Astrocyte (in vitro differentiated cells and primary cell): ENCODE data around the gene ABHD17C. TPM values are rescaled to one million over a fixed set of nuclear protein-coding genes. Genes with fewer than 3 reads are reported as not detected.

Experiments used
- DNase-seq: peaks from one replicate; pipeline ENCODE4 v3.0.0-alpha.2; 2010; ENCODE audit warnings: low read depth
- FAIRE-seq: peaks from 2 replicates; lab custom pipeline; 2011; peaks lifted over from hg19 to GRCh38; lab: Jason Lieb, UNC
- H2AFZ ChIP-seq: 2 replicates; pipeline ENCODE4 v1.6.0; 2012; ENCODE audit warnings: low read depth, low read length, inconsistent platforms
- H3K27ac ChIP-seq: 2 replicates; pipeline ENCODE4 v1.5.1; 2011; ENCODE audit warnings: low read depth, low read length, inconsistent platforms
- H3K27me3 ChIP-seq: 2 replicates; pipeline ENCODE4 v1.6.0; 2011; ENCODE audit warnings: low read length, inconsistent platforms; ENCODE audit not compliant: insufficient read depth
- H3K36me3 ChIP-seq: 2 replicates; pipeline ENCODE4 v1.5.1; 2011; ENCODE audit warnings: low read length, inconsistent platforms; ENCODE audit not compliant: insufficient read depth
- H3K4me1 ChIP-seq: 2 replicates; pipeline ENCODE4 v1.5.1; 2011; ENCODE audit warnings: low read length, inconsistent platforms; ENCODE audit not compliant: insufficient read depth
- H3K4me2 ChIP-seq: 2 replicates; pipeline ENCODE4 v1.6.0; 2012; ENCODE audit warnings: low read length, inconsistent platforms
- H3K4me3 ChIP-seq: 2 replicates; pipeline ENCODE4 v1.5.1; 2011; ENCODE audit warnings: low read depth, mild to moderate bottlenecking, low read length, inconsistent platforms; ENCODE audit not compliant: insufficient read depth
- H3K79me2 ChIP-seq: 2 replicates; pipeline ENCODE4 v1.6.0; 2012; ENCODE audit warnings: mild to moderate bottlenecking, low read length, inconsistent platforms; ENCODE audit not compliant: insufficient read depth
- H3K9ac ChIP-seq: 2 replicates; pipeline ENCODE4 v1.6.0; 2012; ENCODE audit warnings: mild to moderate bottlenecking, low read length, inconsistent platforms
- H3K9me3 ChIP-seq: 2 replicates; pipeline ENCODE4 v1.5.1; 2012; ENCODE audit warnings: low read depth, mild to moderate bottlenecking, low read length, inconsistent platforms; ENCODE audit not compliant: insufficient read depth
- H4K20me1 ChIP-seq: 2 replicates; pipeline ENCODE4 v1.6.0; 2012; ENCODE audit warnings: low read length, inconsistent platforms; ENCODE audit not compliant: insufficient read depth
- H3K27ac Mint-ChIP-seq: one replicate; pipeline ENCODE4 v1.8.0; 2021; ENCODE audit warnings: mild to moderate bottlenecking, mixed read lengths; ENCODE audit not compliant: unreplicated experiment
- H3K27me3 Mint-ChIP-seq: one replicate; pipeline ENCODE4 v1.8.0; 2021; ENCODE audit warnings: low read depth, mixed read lengths; ENCODE audit not compliant: unreplicated experiment
- H3K36me3 Mint-ChIP-seq: one replicate; pipeline ENCODE4 v1.8.0; 2021; ENCODE audit warnings: low read depth, mixed read lengths; ENCODE audit not compliant: unreplicated experiment
- H3K4me1 Mint-ChIP-seq: one replicate; pipeline ENCODE4 v1.8.0; 2021; ENCODE audit warnings: low read depth, mixed read lengths; ENCODE audit not compliant: unreplicated experiment
- H3K4me3 Mint-ChIP-seq: one replicate; pipeline ENCODE4 v1.8.0; 2021; ENCODE audit warnings: mild to moderate bottlenecking, moderate library complexity, mixed read lengths; ENCODE audit not compliant: unreplicated experiment
- H3K9me3 Mint-ChIP-seq: one replicate; pipeline ENCODE4 v1.8.0; 2021; ENCODE audit warnings: mild to moderate bottlenecking, mixed read lengths; ENCODE audit not compliant: unreplicated experiment
- CTCF ChIP-seq: IDR thresholded peaks from 2 replicates; pipeline ENCODE4 v1.5.1; 2011; ENCODE audit warnings: low read depth, mild to moderate bottlenecking, inconsistent platforms, low read length, moderate library complexity; ENCODE audit not compliant: insufficient read depth
- EZH2 ChIP-seq: IDR thresholded peaks from 2 replicates; pipeline ENCODE4 v1.6.1; 2012; ENCODE audit warnings: mild to moderate bottlenecking, low read length, inconsistent platforms; ENCODE audit not compliant: insufficient read depth
- total RNA-seq: library from RNA; stranded (reverse); gene quantifications from 2 replicates; pipeline ENCODE4 v1.2.1, GENCODE V29; 2021

The ABHD17C gene
- total RNA-seq, 1 donor from 2014 or later = 10.2 TPM

- no peak within 1 kb of the TSS for H3K27ac ChIP-seq
- TF ChIP-seq EZH2 (no peak), CTCF (peak; percentile 38)
- peaks cover 7% of the 10 kb centered on the region for H3K27me3 ChIP-seq
- DNase-seq (peak; percentile 47), FAIRE-seq (no peak)
- Mint-ChIP-seq H3K36me3 (no peaks in the 10 kb centered on the region), H3K4me1 (peaks cover 6% of the 10 kb centered on the region), H3K27ac (no peak within 1 kb of the TSS), H3K4me3 (peak within 1 kb of the TSS; percentile 84), H3K27me3 (peaks cover 47% of the 10 kb centered on the region), H3K9me3 (no peaks in the 10 kb centered on the region)
- H3K4me1 ChIP-seq = peaks cover 31% of the 10 kb centered on the region
- H3K36me3 ChIP-seq = no peaks in the 10 kb centered on the region
- no peaks in the 10 kb centered on the region for H3K9me3 ChIP-seq
- H3K4me2 ChIP-seq = peak within 1 kb of the TSS; percentile 93
- H2AFZ ChIP-seq = peak within 1 kb of the TSS; percentile 65
- peak within 1 kb of the TSS; percentile 56 for H3K9ac ChIP-seq
- peaks cover 44% of the 10 kb centered on the region for H4K20me1 ChIP-seq
- H3K4me3 ChIP-seq = peak within 1 kb of the TSS; percentile 54
- no peaks in the 10 kb centered on the region for H3K79me2 ChIP-seq
Observed at GRCh38 chr15:80778964-80779657, 84.0 kb downstream of the ABHD17C start, which contains the start of gene CEMIP. Gene CEMIP, plus strand, starts transcription at chr15:80779370. Its CDS starts 94,510 bp downstream, at chr15:80873880.

- Histone ChIP-seq H2AFZ (peak overlapping the region; percentile 65), H4K20me1 (peaks cover 51% of the 10 kb centered on the region), H3K79me2 (no peaks in the 10 kb centered on the region), H3K36me3 (no peaks in the 10 kb centered on the region), H3K4me3 (peak overlapping the region; percentile 54), H3K4me1 (peaks cover 31% of the 10 kb centered on the region), H3K9ac (peak overlapping the region; percentile 56), H3K4me2 (peak overlapping the region; percentile 93), H3K27me3 (peaks cover 7% of the 10 kb centered on the region), H3K9me3 (no peaks in the 10 kb centered on the region), H3K27ac (no peak overlapping the region)
- no peaks in the 10 kb centered on the region for H3K36me3 Mint-ChIP-seq
- H3K9me3 Mint-ChIP-seq = no peaks in the 10 kb centered on the region
- H3K27me3 Mint-ChIP-seq = peaks cover 51% of the 10 kb centered on the region
- no peak for FAIRE-seq
- TF ChIP-seq EZH2 (no peak), CTCF (no peak)
- DNase-seq = peak; percentile 29
- peaks cover 6% of the 10 kb centered on the region for H3K4me1 Mint-ChIP-seq
- H3K4me3 Mint-ChIP-seq = peak overlapping the region; percentile 84
- H3K27ac Mint-ChIP-seq = no peak overlapping the region
Observed at GRCh38 chr15:80779658-80780415, 84.7 kb downstream of the ABHD17C start.
